IMR-90 (cell line): ENCODE measurements around the gene TXNDC16. TPM values are rescaled to one million over a fixed set of nuclear protein-coding genes. Genes with fewer than 3 reads are reported as not detected.

ENCODE experiments used
- ATAC-seq: fragments of 200-7000 bp; cut with Tn5 transposase; 2 replicates; pipeline ENCODE4 v1.9.1; 2020; ENCODE audit warnings: low read depth, mild to moderate bottlenecking, moderate library complexity
- BruUV-seq: library from RNA; stranded (reverse); fragments of 400-500 nt; replicated peaks from 2 replicates; lab custom pipeline; 2021; lab: Mats Ljungman, UMichigan
- CTCF ChIA-PET: fragments of 300-600 bp; formaldehyde crosslinking; extraction: SDS; loops from one replicate; lab custom pipeline; 2021; ENCODE audit warnings: antibody characterized with exemption; lab: Yijun Ruan, JAX
- POLR2A ChIA-PET: fragments of 300-600 bp; sonication (Branson Sonifier 250); formaldehyde crosslinking; loops from one replicate; lab custom pipeline; 2022; ENCODE audit warnings: antibody characterized with exemption; ENCODE audit not compliant: unreplicated experiment; lab: Charles Lee
- DNase-seq: peaks from one replicate; pipeline ENCODE4 v3.0.0; 2013
- H2AFZ ChIP-seq: replicated peaks from 2 replicates; pipeline ENCODE3; 2013; ENCODE audit warnings: low read length, mild to moderate bottlenecking; ENCODE audit not compliant: poor library complexity
- H2AK5ac ChIP-seq: 2 replicates; pipeline ENCODE4 v1.6.1; 2013; ENCODE audit warnings: low read depth, low read length, inconsistent platforms
- H2AK9ac ChIP-seq: replicated peaks from 2 replicates; pipeline ENCODE3; 2013; ENCODE audit warnings: mild to moderate bottlenecking, low read depth, low read length, moderate library complexity; ENCODE audit not compliant: poor library complexity
- H2BK120ac ChIP-seq: 2 replicates; pipeline ENCODE4 v1.6.1; 2013; ENCODE audit warnings: low read depth, low read length, inconsistent platforms
- H2BK15ac ChIP-seq: 3 replicates; pipeline ENCODE4 v1.6.1; 2013; ENCODE audit warnings: low read depth, low read length, inconsistent platforms
- H2BK20ac ChIP-seq: 2 replicates; pipeline ENCODE4 v1.6.1; 2013; ENCODE audit warnings: low read depth, mild to moderate bottlenecking, inconsistent platforms, low read length, moderate library complexity
- H2BK5ac ChIP-seq: 2 replicates; pipeline ENCODE4 v1.6.1; 2013; ENCODE audit warnings: mild to moderate bottlenecking, low read depth, low read length, inconsistent platforms; ENCODE audit not compliant: poor library complexity, severe bottlenecking
- H3K14ac ChIP-seq: replicated peaks from 2 replicates; pipeline ENCODE4 v1.6.1; 2013; ENCODE audit warnings: low read depth, low read length, inconsistent platforms
- H3K18ac ChIP-seq: 2 replicates; pipeline ENCODE4 v1.6.1; 2013; ENCODE audit warnings: low read depth, low read length, control low read depth
- H3K23ac ChIP-seq: 2 replicates; pipeline ENCODE4 v1.6.1; 2013; ENCODE audit warnings: low read depth, low read length, inconsistent platforms
- H3K27ac ChIP-seq: 2 replicates; pipeline ENCODE4 v1.5.1; 2013; ENCODE audit warnings: mild to moderate bottlenecking, control low read depth, low read length; ENCODE audit not compliant: insufficient read depth
- H3K27me3 ChIP-seq: 2 replicates; pipeline ENCODE4 v1.6.1; 2013; ENCODE audit warnings: low read length; ENCODE audit not compliant: control insufficient read depth, insufficient read depth
- H3K36me3 ChIP-seq: 2 replicates; pipeline ENCODE4 v1.6.1; 2013; ENCODE audit warnings: low read length, mixed read lengths; ENCODE audit not compliant: control insufficient read depth, insufficient read depth
- H3K4ac ChIP-seq: 2 replicates; pipeline ENCODE4 v1.6.1; 2013; ENCODE audit warnings: low read depth, low read length, inconsistent platforms
- H3K4me1 ChIP-seq: 2 replicates; pipeline ENCODE4 v1.6.1; 2013; ENCODE audit warnings: low read length, mixed read lengths; ENCODE audit not compliant: control insufficient read depth, insufficient read depth
- H3K4me2 ChIP-seq: 2 replicates; pipeline ENCODE4 v1.6.1; 2013; ENCODE audit warnings: low read depth, mild to moderate bottlenecking, control low read depth, low read length, moderate library complexity
- H3K4me3 ChIP-seq: 2 replicates; pipeline ENCODE4 v1.5.1; 2013; ENCODE audit warnings: low read depth, mild to moderate bottlenecking, control low read depth, low read length, moderate library complexity; ENCODE audit not compliant: insufficient read depth
- H3K56ac ChIP-seq: 2 replicates; pipeline ENCODE4 v1.6.1; 2013; ENCODE audit warnings: low read length, inconsistent platforms; ENCODE audit not compliant: insufficient read depth; ENCODE audit errors: extremely low read depth
- H3K79me1 ChIP-seq, 2 experiments: 2 replicates each; pipeline ENCODE4 v1.6.1; 2013; ENCODE audit warnings: low read length in 2 of 2, inconsistent platforms in 1 of 2, low read depth in 1 of 2
- H3K9ac ChIP-seq: 2 replicates; pipeline ENCODE4 v1.6.1; 2013; ENCODE audit warnings: low read depth, low read length, control low read depth
- H3K9me1 ChIP-seq: 2 replicates; pipeline ENCODE4 v1.6.1; 2013; ENCODE audit warnings: low read length, inconsistent platforms; ENCODE audit not compliant: insufficient read depth
- H3K9me3 ChIP-seq: 2 replicates; pipeline ENCODE4 v1.6.1; 2013; ENCODE audit warnings: low read length; ENCODE audit not compliant: control insufficient read depth, insufficient read depth
- H4K20me1 ChIP-seq: 2 replicates; pipeline ENCODE4 v1.6.1; 2013; ENCODE audit warnings: low read length, inconsistent platforms; ENCODE audit not compliant: insufficient read depth
- H4K5ac ChIP-seq: 2 replicates; pipeline ENCODE4 v1.6.1; 2013; ENCODE audit warnings: mild to moderate bottlenecking, low read depth, low read length, control low read depth
- H4K8ac ChIP-seq, 2 experiments: 2 replicates each; pipeline ENCODE4 v1.6.1; 2013; ENCODE audit warnings: low read depth in 2 of 2, low read length in 2 of 2, control low read depth in 1 of 2, inconsistent platforms in 1 of 2
- H4K91ac ChIP-seq: 2 replicates; pipeline ENCODE4 v1.6.1; 2013; ENCODE audit warnings: low read depth, low read length, inconsistent platforms; ENCODE audit not compliant: insufficient read depth
- CHD1 ChIP-seq: IDR thresholded peaks from 2 replicates; pipeline ENCODE4 v1.6.1; 2012; ENCODE audit warnings: low read depth, low read length, improper control_type of control experiment
- RFX5 ChIP-seq: IDR thresholded peaks from 2 replicates; pipeline ENCODE4 v1.8.0; 2012; ENCODE audit warnings: low read depth, mild to moderate bottlenecking, low read length, moderate library complexity
- WGBS, 2 experiments: methylation state at CpG; one replicate each; pipeline versions ENCODE4 v1.1.5 to v1.1.7; 2013; ENCODE audit warnings: missing lambda C conversion rate in 2 of 2; ENCODE audit not compliant: insufficient read length in 1 of 2; ENCODE audit errors: extremely low coverage in 2 of 2; 5-methylcytosine and 5-hydroxymethylcytosine counted together
- dilution Hi-C: fragments of 300-500 bp; cut with HindIII; formaldehyde crosslinking; loops from one replicate; pipeline ENCODE4 v1.14.3; 2018; ENCODE audit warnings: low sequenced_read_pairs; ENCODE audit not compliant: unreplicated experiment
- in situ Hi-C: fragments of 300-500 bp; cut with MboI; formaldehyde crosslinking; loops from 3 replicates; pipeline ENCODE4 v1.14.3; 2019; ENCODE audit warnings: low sequenced_read_pairs, inconsistent platforms, mixed read lengths
- intact Hi-C: fragments of 100-400 bp; cut with micrococcal nuclease; formaldehyde crosslinking; loops from 2 replicates; pipeline ENCODE4 v1.10.0; 2022
- polyA plus RNA-seq, 3 experiments: library from polyadenylated mRNA; depleted of rRNA; stranded (reverse); fragments of >200 nt; gene quantifications; 2 replicates each; pipeline ENCODE4 v1.2.3, GENCODE V29; 2012; ENCODE audit warnings: low replicate concordance in 1 of 3
- total RNA-seq: library from RNA; depleted of rRNA; stranded (reverse); fragments of >200 nt; gene quantifications from 2 replicates; pipeline ENCODE4 v1.2.3, GENCODE V29; 2012
- TF ChIP-seq, protein P1 (sequence below): conservative IDR thresholded peaks from 2 replicates; pipeline ENCODE4 v1.5.1; 2012; ENCODE audit warnings: mild to moderate bottlenecking, low read depth, low read length, improper control_type of control experiment

Gene TXNDC16
- total and polyA plus RNA-seq, 2 of the 4 experiments (the other 2 are of a cell fraction), result 1.4 TPM

DNA sequence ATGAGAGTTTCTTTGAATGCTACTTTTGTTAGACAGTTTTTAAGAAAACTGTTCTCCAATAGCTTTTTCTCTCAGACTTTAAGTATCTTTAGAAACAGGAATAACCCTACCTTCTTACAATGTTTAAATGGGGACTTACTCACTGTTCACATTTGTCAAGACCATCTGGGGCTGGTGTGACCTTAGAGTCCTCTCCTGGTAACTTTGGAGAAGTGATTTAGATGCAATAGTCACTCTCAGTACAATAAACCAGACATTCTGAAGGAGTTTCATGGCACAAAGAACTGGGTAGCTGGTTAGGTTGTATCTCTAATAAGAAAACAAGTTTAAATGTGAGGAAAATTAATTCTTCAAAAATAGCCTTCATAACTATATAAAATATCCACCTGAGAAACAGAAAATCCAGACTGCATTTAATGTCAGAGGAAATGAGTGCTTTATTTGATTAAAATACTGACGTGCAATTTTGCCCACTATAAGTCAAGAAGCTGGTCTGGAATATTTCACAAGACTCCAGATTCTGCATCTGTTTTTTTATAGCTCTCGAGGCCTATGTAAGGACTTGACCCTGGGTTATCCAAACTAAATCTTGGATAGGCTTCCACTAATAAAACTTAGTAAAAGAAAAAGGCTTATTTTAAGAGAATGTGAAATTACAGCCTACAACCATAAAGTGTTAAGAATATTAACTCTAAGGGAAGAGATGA, 129.5 kb downstream of the TXNDC16 start:
- Histone ChIP-seq H3K9ac (no peak overlapping the region), H3K4me1 (no peaks in the 10 kb centered on the region; the same call in 1 of the 2 replicates), H3K79me1 (no peaks in the 10 kb centered on the region), H2AK9ac (no peak overlapping the region), H3K36me3 (no peaks in the 10 kb centered on the region), H2AFZ (no peak overlapping the region), H2BK20ac (no peak overlapping the region), H3K4me3 (no peak overlapping the region), H2BK120ac (no peak overlapping the region), H4K8ac (no peak overlapping the region), H2BK15ac (no peak overlapping the region; the same call in 2 of the 3 replicates), H3K4ac (no peak overlapping the region), H4K91ac (no peak overlapping the region), H3K27me3 (no peaks in the 10 kb centered on the region), H3K9me3 (no peaks in the 10 kb centered on the region), H3K18ac (no peak overlapping the region), H3K56ac (no peak overlapping the region), H4K20me1 (no peaks in the 10 kb centered on the region), H2AK5ac (no peak overlapping the region), H2BK5ac (no peak overlapping the region), H3K23ac (no peak overlapping the region), H3K14ac (no peak overlapping the region), H3K4me2 (no peak overlapping the region), H3K9me1 (no peaks in the 10 kb centered on the region), H4K5ac (no peak overlapping the region), H3K27ac (no peak overlapping the region)
- no peak for ATAC-seq
- no TSS peak for BruUV-seq
- no peak for DNase-seq
- intact Hi-C loops (loop anchor here (5.0 kb wide), 1 partner anchor 34 kb away; no protein-coding TSS in a partner anchor), in situ Hi-C loops (no loop called here), dilution Hi-C loops (no loop called here)
- CTCF ChIA-PET, result interaction anchor here (1.2 to 1.4 kb wide), 2 partner anchors 10 to 19 kb away, joined by 3 to 6 read pairs; no protein-coding TSS in a partner anchor
- POLR2A ChIA-PET, result no interaction called here
- TF ChIP-seq CHD1 (no peak), RFX5 (no peak)
- TF ChIP-seq, protein P1, sequence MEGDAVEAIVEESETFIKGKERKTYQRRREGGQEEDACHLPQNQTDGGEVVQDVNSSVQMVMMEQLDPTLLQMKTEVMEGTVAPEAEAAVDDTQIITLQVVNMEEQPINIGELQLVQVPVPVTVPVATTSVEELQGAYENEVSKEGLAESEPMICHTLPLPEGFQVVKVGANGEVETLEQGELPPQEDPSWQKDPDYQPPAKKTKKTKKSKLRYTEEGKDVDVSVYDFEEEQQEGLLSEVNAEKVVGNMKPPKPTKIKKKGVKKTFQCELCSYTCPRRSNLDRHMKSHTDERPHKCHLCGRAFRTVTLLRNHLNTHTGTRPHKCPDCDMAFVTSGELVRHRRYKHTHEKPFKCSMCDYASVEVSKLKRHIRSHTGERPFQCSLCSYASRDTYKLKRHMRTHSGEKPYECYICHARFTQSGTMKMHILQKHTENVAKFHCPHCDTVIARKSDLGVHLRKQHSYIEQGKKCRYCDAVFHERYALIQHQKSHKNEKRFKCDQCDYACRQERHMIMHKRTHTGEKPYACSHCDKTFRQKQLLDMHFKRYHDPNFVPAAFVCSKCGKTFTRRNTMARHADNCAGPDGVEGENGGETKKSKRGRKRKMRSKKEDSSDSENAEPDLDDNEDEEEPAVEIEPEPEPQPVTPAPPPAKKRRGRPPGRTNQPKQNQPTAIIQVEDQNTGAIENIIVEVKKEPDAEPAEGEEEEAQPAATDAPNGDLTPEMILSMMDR, result no peak
- WGBS, 2 experiments, result no CpG with 5 or more reads among the region's 2 CpGs
